A673 (cell line): Measurements from ENCODE around the gene MANSC1.

Experiments
- EZH2 ChIP-seq: fragments of 200-600 bp; sonication (generic); IDR thresholded peaks from 2 replicates; pipeline ENCODE4 v1.6.1; 2017; ENCODE audit warnings: borderline replicate concordance, low read depth, mild to moderate bottlenecking, mixed read lengths, antibody characterized with exemption, low read length; ENCODE audit not compliant: poor library complexity, severe bottlenecking
- TF ChIP-seq, protein P1 (sequence below): fragments of 300-800, 200-600 bp; sonication (generic); conservative IDR thresholded peaks from 2 replicates; pipeline ENCODE4 v1.5.1; 2017; ENCODE audit warnings: low read depth, mild to moderate bottlenecking, antibody characterized with exemption, low read length, moderate library complexity, mixed read lengths

GRCh38 chr12:12384571-12385340, 34.7 kb upstream of the MANSC1 start:
- TF ChIP-seq, protein P1, sequence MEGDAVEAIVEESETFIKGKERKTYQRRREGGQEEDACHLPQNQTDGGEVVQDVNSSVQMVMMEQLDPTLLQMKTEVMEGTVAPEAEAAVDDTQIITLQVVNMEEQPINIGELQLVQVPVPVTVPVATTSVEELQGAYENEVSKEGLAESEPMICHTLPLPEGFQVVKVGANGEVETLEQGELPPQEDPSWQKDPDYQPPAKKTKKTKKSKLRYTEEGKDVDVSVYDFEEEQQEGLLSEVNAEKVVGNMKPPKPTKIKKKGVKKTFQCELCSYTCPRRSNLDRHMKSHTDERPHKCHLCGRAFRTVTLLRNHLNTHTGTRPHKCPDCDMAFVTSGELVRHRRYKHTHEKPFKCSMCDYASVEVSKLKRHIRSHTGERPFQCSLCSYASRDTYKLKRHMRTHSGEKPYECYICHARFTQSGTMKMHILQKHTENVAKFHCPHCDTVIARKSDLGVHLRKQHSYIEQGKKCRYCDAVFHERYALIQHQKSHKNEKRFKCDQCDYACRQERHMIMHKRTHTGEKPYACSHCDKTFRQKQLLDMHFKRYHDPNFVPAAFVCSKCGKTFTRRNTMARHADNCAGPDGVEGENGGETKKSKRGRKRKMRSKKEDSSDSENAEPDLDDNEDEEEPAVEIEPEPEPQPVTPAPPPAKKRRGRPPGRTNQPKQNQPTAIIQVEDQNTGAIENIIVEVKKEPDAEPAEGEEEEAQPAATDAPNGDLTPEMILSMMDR = no peak
- no peak for TF ChIP-seq EZH2
